Smooth muscle cell (in vitro differentiated cells): Measurements from ENCODE around the gene CTNNBL1. TPM values are rescaled to one million over a fixed set of nuclear protein-coding genes. Genes with fewer than 3 reads are reported as not detected.
"Not testable (repeated sequence)": the region's sequence is repeated elsewhere in the genome, so short reads cannot be mapped to it uniquely, and the experiment has no call there.

Experiments
- DNase-seq: peaks from one replicate; lab custom pipeline; 2025; ENCODE audit not compliant: unreplicated experiment; lab: John Stamatoyannopoulos, UW
- H2AFZ ChIP-seq: fragments of 200-600 bp; sonication (generic); 2 replicates; pipeline ENCODE4 v1.6.0; 2016; ENCODE audit warnings: antibody characterized with exemption, low read depth, mild to moderate bottlenecking
- H3F3A ChIP-seq: fragments of 200-600 bp; sonication (generic); 2 replicates; pipeline ENCODE4 v1.6.0; 2017; ENCODE audit warnings: antibody characterized with exemption, low read depth
- H3K27ac ChIP-seq: fragments of 200-600 bp; sonication (generic); 2 replicates; pipeline ENCODE4 v1.5.1; 2016; ENCODE audit warnings: low read depth, mild to moderate bottlenecking
- H3K27me3 ChIP-seq: fragments of 200-600 bp; sonication (generic); 2 replicates; pipeline ENCODE4 v1.6.1; 2016; ENCODE audit warnings: low read depth, mild to moderate bottlenecking
- H3K36me3 ChIP-seq: fragments of 200-600 bp; sonication (generic); 2 replicates; pipeline ENCODE4 v1.5.1; 2016; ENCODE audit warnings: low read depth
- H3K4me1 ChIP-seq: fragments of 200-600 bp; sonication (generic); 2 replicates; pipeline ENCODE4 v1.5.1; 2016; ENCODE audit warnings: low read depth
- H3K4me2 ChIP-seq: fragments of 200-600 bp; sonication (generic); 2 replicates; pipeline ENCODE4 v1.6.0; 2016; ENCODE audit warnings: mild to moderate bottlenecking
- H3K4me3 ChIP-seq: fragments of 200-600 bp; sonication (generic); 2 replicates; pipeline ENCODE4 v1.5.1; 2016; ENCODE audit warnings: mild to moderate bottlenecking
- H3K79me2 ChIP-seq: fragments of 200-600 bp; sonication (generic); 2 replicates; pipeline ENCODE4 v1.6.0; 2016; ENCODE audit warnings: low read depth, mild to moderate bottlenecking
- H3K9ac ChIP-seq: fragments of 200-600 bp; sonication (generic); 2 replicates; pipeline ENCODE4 v1.6.0; 2016; ENCODE audit warnings: low read depth
- H3K9me3 ChIP-seq: fragments of 200-600 bp; sonication (generic); replicated peaks from 2 replicates; pipeline ENCODE4 v1.5.1; 2016; ENCODE audit warnings: low read depth
- H4K20me1 ChIP-seq: fragments of 200-600 bp; sonication (generic); 2 replicates; pipeline ENCODE4 v1.6.0; 2016; ENCODE audit warnings: low read depth
- CTCF ChIP-seq: fragments of 200-600 bp; sonication (generic); IDR thresholded peaks from 2 replicates; pipeline ENCODE4 v1.5.1; 2017; ENCODE audit warnings: borderline replicate concordance, mild to moderate bottlenecking, antibody characterized with exemption; ENCODE audit not compliant: insufficient read depth, poor library complexity, severe bottlenecking
- WGBS: methylation state at CpG from one replicate; pipeline ENCODE4 v1.1.7; 2016; ENCODE audit warnings: low lambda C conversion rate; 5-methylcytosine and 5-hydroxymethylcytosine counted together
- polyA plus RNA-seq: library from polyadenylated mRNA; unstranded; fragments of >200 nt; fragmentation: Nextera tagmentation; extraction: Ambion mirVana; gene quantifications from 2 replicates; pipeline ENCODE4 v1.2.1, GENCODE V29; 2016
- total RNA-seq: library from RNA; depleted of rRNA; stranded (reverse); fragments of >200 nt; gene quantifications from 2 replicates; pipeline ENCODE4 v1.2.3, GENCODE V29; 2014

CTNNBL1 gene
- total and polyA plus RNA-seq, 2 experiments from 2014 or later: 33.3 to 63.6 TPM

GRCh38 chr20:37676440-37676839, 17.4 kb upstream of the CTNNBL1 start:
- TF ChIP-seq CTCF: no peak
- Histone ChIP-seq H3K9me3 (no peaks in the 10 kb centered on the region), H3F3A (no peaks in the 10 kb centered on the region), H3K27ac (no peak overlapping the region), H3K4me3 (no peak overlapping the region), H3K9ac (no peak overlapping the region), H3K27me3 (peaks cover 48% of the 10 kb centered on the region), H2AFZ (no peak overlapping the region), H3K4me1 (no peaks in the 10 kb centered on the region), H3K36me3 (no peaks in the 10 kb centered on the region), H3K4me2 (no peak overlapping the region), H4K20me1 (no peaks in the 10 kb centered on the region), H3K79me2 (no peaks in the 10 kb centered on the region)
- 89% methylated on average over 7 of the region's 7 CpGs for WGBS
- DNase-seq: no peak

- DNase-seq: no peak
- Histone ChIP-seq H3K9me3 (no peaks in the 10 kb centered on the region), H3F3A (no peaks in the 10 kb centered on the region), H3K36me3 (no peaks in the 10 kb centered on the region), H3K4me1 (no peaks in the 10 kb centered on the region), H3K4me2 (no peak overlapping the region), H3K9ac (no peak overlapping the region), H3K4me3 (no peak overlapping the region), H4K20me1 (no peaks in the 10 kb centered on the region), H3K79me2 (no peaks in the 10 kb centered on the region), H3K27me3 (peaks cover 43% of the 10 kb centered on the region), H2AFZ (no peak overlapping the region), H3K27ac (no peak overlapping the region)
- no peak for TF ChIP-seq CTCF
- 87% methylated on average over 11 of the region's 11 CpGs for WGBS
These were observed 15.6 kb upstream of the CTNNBL1 start for GRCh38 chr20:37677969-37678861.

- H2AFZ ChIP-seq, H3K9me3 ChIP-seq, H3K4me2 ChIP-seq, H3K27ac ChIP-seq, H3K4me1 ChIP-seq, H3K9ac ChIP-seq, H3K4me3 ChIP-seq, H3K79me2 ChIP-seq, H3F3A ChIP-seq, DNase-seq, H3K36me3 ChIP-seq, H4K20me1 ChIP-seq: not testable (repeated sequence)
- peaks cover 38% of the 10 kb centered on the region for H3K27me3 ChIP-seq
- WGBS: 86% methylated on average over 4 of the region's 4 CpGs
These were observed 14.1 kb upstream of the CTNNBL1 start for GRCh38 chr20:37679751-37680150.

GRCh38 chr20:37680420-37680819, 13.4 kb upstream of the CTNNBL1 start:
- H2AFZ ChIP-seq: no peak overlapping the region
- H3K36me3 ChIP-seq: no peaks in the 10 kb centered on the region
- H3K9ac ChIP-seq: no peak overlapping the region
- TF ChIP-seq CTCF: no peak
- no peak for DNase-seq
- H3K4me2 ChIP-seq: no peak overlapping the region
- WGBS: 34% methylated on average over 3 of the region's 3 CpGs
- H3F3A ChIP-seq: no peaks in the 10 kb centered on the region
- H3K27ac ChIP-seq: no peak overlapping the region
- no peaks in the 10 kb centered on the region for H4K20me1 ChIP-seq
- H3K79me2 ChIP-seq: no peaks in the 10 kb centered on the region
- no peaks in the 10 kb centered on the region for H3K9me3 ChIP-seq
- H3K4me1 ChIP-seq: no peaks in the 10 kb centered on the region
- H3K27me3 ChIP-seq: peaks cover 36% of the 10 kb centered on the region
- no peak overlapping the region for H3K4me3 ChIP-seq
